Choroid plexus epithelial cell (primary cell): ENCODE measurements around the gene C2CD2L.
"Not testable (repeated sequence)": the region's sequence is repeated elsewhere in the genome, so short reads cannot be mapped to it uniquely, and the experiment has no call there.

Source experiments
- DNase-seq: peaks from one replicate; pipeline ENCODE4 v3.0.0-alpha.2; 2010; ENCODE audit warnings: low read depth
- H3K4me3 ChIP-seq: 2 replicates; pipeline ENCODE4 v1.5.1; 2011; ENCODE audit warnings: low read depth, mild to moderate bottlenecking, control low read depth, low read length, moderate library complexity
- TF ChIP-seq, protein P1 (sequence below): conservative IDR thresholded peaks from 2 replicates; pipeline ENCODE4 v1.5.1; 2011; ENCODE audit warnings: low read depth, mild to moderate bottlenecking, control low read depth, inconsistent platforms, low read length, moderate library complexity

C2CD2L gene

GRCh38 chr11:119106564-119107537 lies at the start of gene C2CD2L:
Gene C2CD2L, plus strand, starts transcription at chr11:119107344. Its CDS starts 398 bp downstream, at chr11:119107742.
- DNase-seq = peak; percentile 94
- peak within 1 kb of the TSS; percentile 86 for H3K4me3 ChIP-seq
- TF ChIP-seq, protein P1, sequence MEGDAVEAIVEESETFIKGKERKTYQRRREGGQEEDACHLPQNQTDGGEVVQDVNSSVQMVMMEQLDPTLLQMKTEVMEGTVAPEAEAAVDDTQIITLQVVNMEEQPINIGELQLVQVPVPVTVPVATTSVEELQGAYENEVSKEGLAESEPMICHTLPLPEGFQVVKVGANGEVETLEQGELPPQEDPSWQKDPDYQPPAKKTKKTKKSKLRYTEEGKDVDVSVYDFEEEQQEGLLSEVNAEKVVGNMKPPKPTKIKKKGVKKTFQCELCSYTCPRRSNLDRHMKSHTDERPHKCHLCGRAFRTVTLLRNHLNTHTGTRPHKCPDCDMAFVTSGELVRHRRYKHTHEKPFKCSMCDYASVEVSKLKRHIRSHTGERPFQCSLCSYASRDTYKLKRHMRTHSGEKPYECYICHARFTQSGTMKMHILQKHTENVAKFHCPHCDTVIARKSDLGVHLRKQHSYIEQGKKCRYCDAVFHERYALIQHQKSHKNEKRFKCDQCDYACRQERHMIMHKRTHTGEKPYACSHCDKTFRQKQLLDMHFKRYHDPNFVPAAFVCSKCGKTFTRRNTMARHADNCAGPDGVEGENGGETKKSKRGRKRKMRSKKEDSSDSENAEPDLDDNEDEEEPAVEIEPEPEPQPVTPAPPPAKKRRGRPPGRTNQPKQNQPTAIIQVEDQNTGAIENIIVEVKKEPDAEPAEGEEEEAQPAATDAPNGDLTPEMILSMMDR = no peak

GRCh38 chr11:119059128-119059527 lies 48.0 kb upstream of the C2CD2L start:
- DNase-seq, H3K4me3 ChIP-seq: not testable (repeated sequence)

GRCh38 chr11:119061256-119061655 lies 45.9 kb upstream of the C2CD2L start:
- TF ChIP-seq, protein P1 = no peak
- no peak overlapping the region for H3K4me3 ChIP-seq
- DNase-seq = no peak

DNA sequence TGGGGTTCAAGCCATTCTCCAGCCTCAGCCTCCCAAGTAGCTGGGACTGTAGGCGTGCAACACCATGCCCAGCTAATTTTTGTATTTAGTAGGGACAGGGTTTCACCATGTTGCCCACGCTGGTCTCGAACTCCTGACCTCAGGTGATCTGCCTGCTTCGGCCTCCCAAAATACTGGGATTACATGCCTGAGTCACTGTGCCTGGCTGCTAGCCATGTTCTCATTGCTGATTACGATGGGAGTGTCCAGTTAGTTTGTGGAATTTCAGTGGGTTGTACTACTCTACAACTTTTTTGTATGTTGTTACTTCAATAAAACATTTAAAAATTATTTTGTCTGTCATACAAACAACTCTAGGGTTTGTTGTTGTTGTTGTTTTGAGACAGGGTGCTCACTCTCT lies 44.4 kb upstream of the C2CD2L start:
- TF ChIP-seq, protein P1 = no peak

GRCh38 chr11:119065369-119065768 lies 41.8 kb upstream of the C2CD2L start:
- DNase-seq = peak; percentile 62
- TF ChIP-seq, protein P1 = peak; percentile 75
- H3K4me3 ChIP-seq = no peak overlapping the region

More for the DNA sequence above, 44.4 kb upstream of the C2CD2L start:
- no peak overlapping the region for H3K4me3 ChIP-seq
- DNase-seq = peak; percentile 74

DNA sequence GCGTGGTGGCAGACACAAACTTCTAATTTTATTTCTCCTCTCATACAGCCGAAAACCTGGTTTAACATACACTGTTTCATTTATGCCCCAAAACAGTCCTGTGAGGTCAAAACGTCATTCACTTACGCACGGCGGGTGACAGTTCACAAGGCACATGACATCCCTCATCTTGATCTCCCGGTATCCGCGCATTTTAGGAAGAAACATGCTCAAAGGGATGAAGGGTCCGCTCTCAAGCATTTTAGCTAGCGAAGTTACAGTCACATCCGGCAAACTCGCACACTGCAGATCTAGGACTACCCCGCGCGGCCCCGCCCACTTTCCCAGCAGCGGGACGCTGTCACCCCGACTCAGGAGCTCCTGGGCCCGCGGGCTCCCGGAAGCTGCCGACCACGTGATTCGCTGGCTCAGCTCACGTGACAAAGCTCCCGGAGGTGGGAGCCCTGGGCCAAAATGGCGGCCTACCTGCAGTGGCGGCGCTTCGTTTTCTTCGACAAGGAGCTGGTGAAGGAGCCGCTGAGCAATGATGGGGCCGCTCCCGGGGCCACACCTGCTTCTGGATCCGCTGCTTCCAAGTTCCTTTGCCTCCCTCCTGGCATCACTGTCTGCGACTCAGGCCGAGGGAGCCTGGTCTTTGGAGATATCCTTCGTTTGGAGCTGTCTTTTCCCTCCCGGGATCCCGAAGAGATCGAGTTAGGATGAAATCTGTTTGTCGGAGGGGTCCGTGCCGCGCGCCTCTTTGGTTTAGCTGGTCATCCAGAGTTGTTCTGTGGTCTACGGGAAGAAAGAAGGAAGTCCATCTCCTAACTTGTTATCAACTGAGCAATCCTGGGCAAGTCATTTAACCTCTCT lies 39.5 kb upstream of the C2CD2L start, which contains the start of gene VPS11:
VPS11 (plus strand) TSS at position 448 of the 852 bp plus-strand sequence; CDS start at position 454, 6 bp downstream.
- TF ChIP-seq, protein P1 = no peak
- DNase-seq = peak; percentile 97

GRCh38 chr11:119077839-119078238 lies 29.3 kb upstream of the C2CD2L start:
- TF ChIP-seq, protein P1 = no peak
- DNase-seq = no peak
- no peak overlapping the region for H3K4me3 ChIP-seq

More for the DNA sequence above, 39.5 kb upstream of the C2CD2L start, which contains the start of gene VPS11:
- H3K4me3 ChIP-seq = peak within 1 kb of the TSS; percentile 99
